Brain microvascular endothelial cell (primary cell): ENCODE data around the gene ZCCHC3.

Experiments used
- DNase-seq: peaks from one replicate; pipeline ENCODE4 v3.0.0-alpha.2; 2020
- H3K27ac ChIP-seq: fragments of 250-450 bp; sonication (Bioruptor Pico); 2 replicates; pipeline ENCODE4 v1.5.1; 2020; ENCODE audit warnings: mild to moderate bottlenecking, moderate library complexity
- H3K27me3 ChIP-seq: fragments of 250-450 bp; sonication (Bioruptor Pico); replicated peaks from 2 replicates; pipeline ENCODE4 v1.5.1; 2020; ENCODE audit warnings: mild to moderate bottlenecking
- H3K36me3 ChIP-seq: fragments of 250-450 bp; sonication (Bioruptor Pico); replicated peaks from 2 replicates; pipeline ENCODE4 v1.5.1; 2020; ENCODE audit warnings: mild to moderate bottlenecking
- H3K4me3 ChIP-seq: 2 replicates; pipeline ENCODE4 v1.5.1; 2011; ENCODE audit warnings: low read depth, mild to moderate bottlenecking, control low read depth, low read length, moderate library complexity
- CTCF ChIP-seq: IDR thresholded peaks from 2 replicates; pipeline ENCODE4 v1.5.1; 2011; ENCODE audit warnings: low read depth, mild to moderate bottlenecking, moderate library complexity, low read length, control low read depth, inconsistent platforms; ENCODE audit errors: missing control alignments
- in situ Hi-C: cut with HindIII; loops from 2 replicates; pipeline ENCODE4 v1.10.0; 2017; ENCODE audit warnings: low sequenced_read_pairs, low pct_ligation_motif_present

The ZCCHC3 gene

GRCh38 chr20:271528-271927, 25.8 kb upstream of the ZCCHC3 start:
- no peaks in the 10 kb centered on the region for H3K27me3 ChIP-seq
- H3K4me3 ChIP-seq = no peak overlapping the region
- no peak for TF ChIP-seq CTCF
- H3K27ac ChIP-seq = no peak overlapping the region
- DNase-seq = no peak
- in situ Hi-C loops = no loop called here
- H3K36me3 ChIP-seq = no peaks in the 10 kb centered on the region

GRCh38 chr20:272718-273117, 24.7 kb upstream of the ZCCHC3 start:
- Histone ChIP-seq H3K27ac (no peak overlapping the region), H3K4me3 (no peak overlapping the region), H3K36me3 (peaks cover 5% of the 10 kb centered on the region), H3K27me3 (no peaks in the 10 kb centered on the region)
- in situ Hi-C loops = no loop called here
- TF ChIP-seq CTCF = no peak
- no peak for DNase-seq

- in situ Hi-C loops = no loop called here
Observed at GRCh38 chr20:273884-274283, 23.5 kb upstream of the ZCCHC3 start.

GRCh38 chr20:275791-276190, 21.6 kb upstream of the ZCCHC3 start:
- TF ChIP-seq CTCF = no peak
- in situ Hi-C loops = no loop called here

More at GRCh38 chr20:273884-274283, 23.5 kb upstream of the ZCCHC3 start:
- peaks cover 8% of the 10 kb centered on the region for H3K36me3 ChIP-seq
- no peak overlapping the region for H3K27ac ChIP-seq
- H3K27me3 ChIP-seq = no peaks in the 10 kb centered on the region
- TF ChIP-seq CTCF = no peak
- H3K4me3 ChIP-seq = no peak overlapping the region
- no peak for DNase-seq

GRCh38 chr20:276620-277495, 20.5 kb upstream of the ZCCHC3 start:
- in situ Hi-C loops = no loop called here
- TF ChIP-seq CTCF = no peak
- no peak for DNase-seq
- Histone ChIP-seq H3K36me3 (peaks cover 8% of the 10 kb centered on the region), H3K27me3 (no peaks in the 10 kb centered on the region), H3K4me3 (no peak overlapping the region), H3K27ac (no peak overlapping the region)

More at GRCh38 chr20:275791-276190, 21.6 kb upstream of the ZCCHC3 start:
- peaks cover 8% of the 10 kb centered on the region for H3K36me3 ChIP-seq
- DNase-seq = no peak
- H3K27me3 ChIP-seq = no peaks in the 10 kb centered on the region
- no peak overlapping the region for H3K4me3 ChIP-seq
- H3K27ac ChIP-seq = no peak overlapping the region

GRCh38 chr20:277496-277781, 19.9 kb upstream of the ZCCHC3 start:
- in situ Hi-C loops = no loop called here
- no peak for TF ChIP-seq CTCF
- H3K36me3 ChIP-seq = peaks cover 8% of the 10 kb centered on the region
- no peak for DNase-seq
- no peak overlapping the region for H3K27ac ChIP-seq
- no peaks in the 10 kb centered on the region for H3K27me3 ChIP-seq
- no peak overlapping the region for H3K4me3 ChIP-seq
